ENCODE data around the gene CERS1.

CERS1 gene

DNA sequence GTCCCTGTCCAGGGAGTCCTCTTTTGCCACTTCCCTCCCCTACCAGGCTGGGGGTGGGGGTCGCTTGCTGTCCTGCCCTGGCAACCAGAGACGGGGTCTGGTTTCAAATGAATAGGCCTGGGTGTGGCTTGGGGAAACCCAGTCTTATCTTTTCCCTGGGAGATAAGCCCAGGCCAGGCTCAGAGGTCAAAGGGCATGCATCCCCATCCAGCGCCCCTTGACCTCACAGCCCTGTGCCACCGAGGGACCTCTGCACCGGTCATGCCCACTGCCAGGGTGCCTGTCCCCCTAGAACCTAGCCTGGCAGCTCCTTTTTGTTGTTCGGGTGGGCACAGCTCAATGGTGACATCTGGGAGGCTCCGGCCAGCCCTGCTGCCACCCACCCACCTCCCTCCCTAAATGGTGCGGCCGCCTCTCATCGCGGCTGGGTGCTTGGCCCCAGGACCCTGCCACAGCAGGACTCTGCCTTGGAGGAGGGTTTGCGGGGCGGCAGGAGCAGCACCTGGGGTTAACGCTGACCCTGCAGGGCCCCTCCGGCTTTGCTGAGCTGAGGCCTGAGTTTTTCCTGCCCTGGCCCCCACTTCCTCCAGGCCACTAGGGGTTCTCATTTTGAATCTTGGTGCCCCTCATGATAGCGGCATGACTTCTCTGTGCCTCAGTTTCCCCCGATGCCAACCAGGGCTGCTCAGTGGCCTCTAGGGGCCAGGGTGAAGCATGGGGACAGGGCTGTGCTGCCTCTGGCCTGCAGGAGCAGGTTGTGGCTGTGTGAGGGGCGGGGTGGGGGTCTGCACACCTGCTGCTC, 2.9 kb upstream of the CERS1 start:
- no peaks in the 10 kb centered on the region for H3K9me3 ChIP-seq (ENCODE audit: control insufficient read depth, insufficient read depth, low read length)
- H3K36me3 ChIP-seq (ENCODE audit: control insufficient read depth, low read length) = peaks cover 10% of the 10 kb centered on the region
- no peak overlapping the region for H3K4me2 ChIP-seq (ENCODE audit: low read length)
- peaks cover 7% of the 10 kb centered on the region for H3K4me1 ChIP-seq (ENCODE audit: control insufficient read depth, low read length)
- H3K79me2 ChIP-seq (ENCODE audit: control insufficient read depth, low read length) = no peaks in the 10 kb centered on the region
- H3K4me3 ChIP-seq (ENCODE audit: low read length) = no peak overlapping the region
- no peaks in the 10 kb centered on the region for H4K20me1 ChIP-seq (ENCODE audit: control insufficient read depth, insufficient read depth, low read depth, low read length)
- H3K27ac ChIP-seq (ENCODE audit: low read depth, low read length) = no peak overlapping the region
- no peaks in the 10 kb centered on the region for H3K9me2 ChIP-seq (replicated peaks; ENCODE audit: control insufficient read depth, low read length)
- peaks cover 25% of the 10 kb centered on the region for H3K27me3 ChIP-seq (ENCODE audit: control insufficient read depth, low read length)
- TF ChIP-seq EZH2phosphoT487 (IDR thresholded peaks at IDR 0.05; ENCODE audit: borderline replicate concordance, low read length) (no peak), CTCF (IDR thresholded peaks at IDR 0.05; ENCODE audit: low read depth, low read length, poor library complexity, severe bottlenecking) (no peak)
- H3F3A ChIP-seq (ENCODE audit: control insufficient read depth, insufficient read depth) = no peaks in the 10 kb centered on the region

- no peaks in the 10 kb centered on the region for H4K20me1 ChIP-seq (ENCODE audit: control insufficient read depth, insufficient read depth, low read depth, low read length)
- no peaks in the 10 kb centered on the region for H3K79me2 ChIP-seq (ENCODE audit: control insufficient read depth, low read length)
- H3K9me3 ChIP-seq (ENCODE audit: control insufficient read depth, insufficient read depth, low read length) = no peaks in the 10 kb centered on the region
- H3K4me3 ChIP-seq (ENCODE audit: low read length) = no peak overlapping the region
- H3K36me3 ChIP-seq (ENCODE audit: control insufficient read depth, low read length) = peaks cover 7% of the 10 kb centered on the region; the same call in 1 of the 2 replicates
- peaks cover 8% of the 10 kb centered on the region for H3K4me1 ChIP-seq (ENCODE audit: control insufficient read depth, low read length)
- no peak overlapping the region for H3K27ac ChIP-seq (ENCODE audit: low read depth, low read length)
- no peaks in the 10 kb centered on the region for H3F3A ChIP-seq (ENCODE audit: control insufficient read depth, insufficient read depth)
- no peak overlapping the region for H3K4me2 ChIP-seq (ENCODE audit: low read length)
- H3K27me3 ChIP-seq (ENCODE audit: control insufficient read depth, low read length) = peaks cover 32% of the 10 kb centered on the region
- TF ChIP-seq CTCF (IDR thresholded peaks at IDR 0.05; ENCODE audit: low read depth, low read length, poor library complexity, severe bottlenecking) (no peak), EZH2phosphoT487 (IDR thresholded peaks at IDR 0.05; ENCODE audit: borderline replicate concordance, low read length) (no peak)
- no peaks in the 10 kb centered on the region for H3K9me2 ChIP-seq (replicated peaks; ENCODE audit: control insufficient read depth, low read length)
Observed at GRCh38 chr19:18898081-18898606, 2.2 kb upstream of the CERS1 start.

DNA sequence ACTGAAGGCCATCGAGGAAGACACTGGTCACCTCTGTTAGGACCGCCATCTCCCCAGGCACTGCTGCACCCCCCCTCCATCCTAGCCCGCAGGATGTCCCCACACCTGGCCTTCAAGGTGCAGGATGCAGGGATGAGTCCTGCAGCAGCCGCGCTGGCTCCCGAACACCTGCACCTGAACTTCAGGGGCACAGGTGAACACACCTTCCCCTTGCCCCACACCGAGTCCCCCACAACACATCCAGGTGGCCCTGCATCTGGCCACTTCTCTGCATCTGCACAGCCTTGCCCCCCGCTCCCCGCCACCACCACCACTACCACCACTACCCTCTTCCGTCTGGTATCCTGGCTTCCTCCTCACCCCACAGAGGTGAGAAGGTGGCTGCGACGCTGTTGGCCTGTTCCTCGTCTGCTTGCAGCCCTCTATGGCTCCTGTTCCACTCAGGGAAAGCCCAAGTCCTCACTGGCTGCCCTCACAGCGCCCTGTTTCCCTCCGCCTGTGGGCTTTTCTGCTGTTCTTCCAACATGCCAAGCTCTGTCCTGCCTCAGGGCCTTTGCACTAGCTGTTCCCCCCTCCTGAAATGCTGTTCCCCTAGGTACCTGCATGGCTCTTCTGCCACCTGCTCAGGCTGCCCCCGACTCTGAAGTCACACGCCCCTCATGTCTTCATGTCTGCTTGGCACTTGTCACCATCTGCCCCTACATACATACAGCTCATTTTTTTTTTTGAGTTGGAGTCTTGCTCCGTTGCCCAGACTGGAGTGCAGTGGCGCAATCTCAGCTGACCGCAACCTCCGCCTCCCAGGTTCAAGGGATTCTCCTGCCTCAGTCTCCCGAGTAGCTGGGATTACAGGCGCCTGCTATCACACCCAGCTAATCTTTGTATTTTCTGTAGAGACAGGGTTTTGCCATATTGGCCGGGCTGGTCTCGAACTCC, 1.4 kb upstream of the CERS1 start:
- Histone ChIP-seq H3K4me2 (ENCODE audit: low read length) (no peak overlapping the region), H3K4me1 (ENCODE audit: control insufficient read depth, low read length) (peaks cover 14% of the 10 kb centered on the region), H3K9me3 (ENCODE audit: control insufficient read depth, insufficient read depth, low read length) (no peaks in the 10 kb centered on the region), H3K36me3 (ENCODE audit: control insufficient read depth, low read length) (peaks cover 7% of the 10 kb centered on the region; the same call in 1 of the 2 replicates), H4K20me1 (ENCODE audit: control insufficient read depth, insufficient read depth, low read depth, low read length) (no peaks in the 10 kb centered on the region), H3K79me2 (ENCODE audit: control insufficient read depth, low read length) (no peaks in the 10 kb centered on the region), H3K9me2 (replicated peaks; ENCODE audit: control insufficient read depth, low read length) (no peaks in the 10 kb centered on the region), H3K27me3 (ENCODE audit: control insufficient read depth, low read length) (peaks cover 34% of the 10 kb centered on the region), H3F3A (ENCODE audit: control insufficient read depth, insufficient read depth) (no peaks in the 10 kb centered on the region), H3K4me3 (ENCODE audit: low read length) (no peak overlapping the region), H3K27ac (ENCODE audit: low read depth, low read length) (no peak overlapping the region)
- TF ChIP-seq EZH2phosphoT487 (IDR thresholded peaks at IDR 0.05; ENCODE audit: borderline replicate concordance, low read length) = no peak
- TF ChIP-seq CTCF (IDR thresholded peaks at IDR 0.05; ENCODE audit: low read depth, low read length, poor library complexity, severe bottlenecking) = no peak

Data from DOHH2 (cell line).